Stimulated activated CD4-positive, alpha-beta T cell treated with anti-CD3 and anti-CD28 coated beads, Interleukin-2, amount 100 ng/mL, for 24 hours (primary cell): ENCODE measurements around the gene DMKN.

Experiments used
- DNase-seq, 2 donors: peaks; one replicate each; pipeline ENCODE4 v3.0.0-alpha.2; 2020

The DMKN gene

GRCh38 chr19:35521124-35521743 lies 7.8 kb upstream of the DMKN start:
- no peak for DNase-seq

GRCh38 chr19:35519291-35519690 lies 5.8 kb upstream of the DMKN start:
- DNase-seq = no peak

GRCh38 chr19:35518313-35518712 lies 4.9 kb upstream of the DMKN start:
- no peak for DNase-seq

GRCh38 chr19:35517342-35517741 lies 3.9 kb upstream of the DMKN start:
- no peak for DNase-seq

GRCh38 chr19:35516310-35516709 lies 2.9 kb upstream of the DMKN start:
- no peak for DNase-seq

- DNase-seq = no peak
Observed at GRCh38 chr19:35514282-35514809, 897 bp upstream of the DMKN start.

GRCh38 chr19:35512831-35513627 lies 420 bp downstream of the DMKN start:
- no peak for DNase-seq

GRCh38 chr19:35511337-35511736 lies 2.1 kb downstream of the DMKN start:
- no peak for DNase-seq

GRCh38 chr19:35510626-35510964 lies 2.9 kb downstream of the DMKN start:
- DNase-seq = no peak

- peak; percentile 85 for DNase-seq
Observed at GRCh38 chr19:35509861-35510625, 3.4 kb downstream of the DMKN start.

GRCh38 chr19:35509018-35509652 lies 4.3 kb downstream of the DMKN start:
- DNase-seq = peak; percentile 30 to 42

- DNase-seq = no peak
Observed at GRCh38 chr19:35508129-35508528, 5.3 kb downstream of the DMKN start.

- no peak for DNase-seq
Observed at GRCh38 chr19:35507561-35507960, 5.9 kb downstream of the DMKN start.

GRCh38 chr19:35506011-35506410 lies 7.4 kb downstream of the DMKN start:
- no peak for DNase-seq

- no peak for DNase-seq
Observed at GRCh38 chr19:35502751-35503150, 10.7 kb downstream of the DMKN start.

GRCh38 chr19:35501684-35502083 lies 11.8 kb downstream of the DMKN start:
- DNase-seq = no peak

GRCh38 chr19:35500611-35501010 lies 12.8 kb downstream of the DMKN start:
- DNase-seq = no peak

- no peak for DNase-seq
Observed at GRCh38 chr19:35498984-35499527, 14.4 kb downstream of the DMKN start.

- DNase-seq = no peak
Observed at GRCh38 chr19:35498220-35498619, 15.2 kb downstream of the DMKN start.

- no peak for DNase-seq
Observed at GRCh38 chr19:35497406-35497805, 16.0 kb downstream of the DMKN start.

GRCh38 chr19:35495107-35496064 lies 18.1 kb downstream of the DMKN start:
- DNase-seq = peak; percentile 81 to 83

GRCh38 chr19:35493971-35494370 lies 19.5 kb downstream of the DMKN start:
- no peak for DNase-seq
